HG02884 (cell line): ENCODE measurements around the gene RADIL.

Experiments
- ATAC-seq: cut with Tn5 transposase; IDR thresholded peaks from one replicate; pipeline ENCODE4 v1.9.1; 2021; ENCODE audit warnings: mild to moderate bottlenecking, moderate library complexity; ENCODE audit not compliant: unreplicated experiment

Gene RADIL

DNA sequence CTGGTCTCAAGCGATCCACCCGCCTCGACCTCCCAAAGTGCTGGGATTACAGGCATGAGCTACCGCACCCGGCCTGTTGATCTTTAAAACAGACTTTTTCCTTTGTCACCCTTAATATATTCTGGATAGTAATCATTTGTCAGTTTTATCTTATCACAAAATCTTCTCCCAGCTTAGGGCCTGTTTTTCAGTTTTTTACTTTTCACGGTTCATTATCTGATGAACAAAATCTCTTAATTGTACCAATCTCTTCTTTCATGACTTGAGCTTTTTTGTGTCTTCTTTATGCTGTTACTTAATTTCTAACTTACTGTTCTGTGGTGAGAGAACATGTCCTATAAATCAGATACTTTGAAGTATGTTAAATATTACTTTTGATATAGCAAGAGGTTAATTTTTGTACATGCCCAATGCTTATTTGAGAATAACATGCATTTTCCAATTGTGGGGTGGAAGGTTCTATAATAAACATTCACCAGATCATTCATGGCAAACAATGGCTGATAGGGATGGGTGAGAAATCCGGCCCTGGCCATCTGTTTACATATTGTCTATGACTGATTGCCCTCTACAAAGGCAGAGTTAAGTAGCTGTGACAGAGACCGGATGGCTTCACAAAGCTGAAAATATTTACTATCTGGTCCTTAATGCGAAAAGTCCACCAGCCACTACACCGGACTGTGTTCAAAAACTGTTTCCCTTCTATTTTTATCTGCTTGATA, 27.0 kb downstream of the RADIL start:
- no peak for ATAC-seq

DNA sequence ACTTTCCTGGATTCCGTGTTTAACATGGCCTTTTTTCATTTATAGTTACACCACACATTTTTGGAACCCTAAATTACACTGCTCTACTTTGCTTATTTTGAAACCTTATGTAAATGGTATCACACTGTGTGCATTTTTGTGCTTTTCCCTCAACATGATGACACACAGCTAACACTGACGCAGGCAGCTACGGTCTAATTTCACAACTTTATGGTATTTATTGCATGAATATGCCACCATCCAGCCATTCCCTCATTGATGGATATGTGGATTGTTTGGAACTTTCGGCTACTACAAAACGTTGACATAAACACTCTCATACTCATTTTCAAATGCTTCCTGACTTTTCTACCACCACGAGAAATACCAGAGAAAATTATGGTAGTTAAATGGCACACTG, 28.6 kb downstream of the RADIL start:
- ATAC-seq = no peak

DNA sequence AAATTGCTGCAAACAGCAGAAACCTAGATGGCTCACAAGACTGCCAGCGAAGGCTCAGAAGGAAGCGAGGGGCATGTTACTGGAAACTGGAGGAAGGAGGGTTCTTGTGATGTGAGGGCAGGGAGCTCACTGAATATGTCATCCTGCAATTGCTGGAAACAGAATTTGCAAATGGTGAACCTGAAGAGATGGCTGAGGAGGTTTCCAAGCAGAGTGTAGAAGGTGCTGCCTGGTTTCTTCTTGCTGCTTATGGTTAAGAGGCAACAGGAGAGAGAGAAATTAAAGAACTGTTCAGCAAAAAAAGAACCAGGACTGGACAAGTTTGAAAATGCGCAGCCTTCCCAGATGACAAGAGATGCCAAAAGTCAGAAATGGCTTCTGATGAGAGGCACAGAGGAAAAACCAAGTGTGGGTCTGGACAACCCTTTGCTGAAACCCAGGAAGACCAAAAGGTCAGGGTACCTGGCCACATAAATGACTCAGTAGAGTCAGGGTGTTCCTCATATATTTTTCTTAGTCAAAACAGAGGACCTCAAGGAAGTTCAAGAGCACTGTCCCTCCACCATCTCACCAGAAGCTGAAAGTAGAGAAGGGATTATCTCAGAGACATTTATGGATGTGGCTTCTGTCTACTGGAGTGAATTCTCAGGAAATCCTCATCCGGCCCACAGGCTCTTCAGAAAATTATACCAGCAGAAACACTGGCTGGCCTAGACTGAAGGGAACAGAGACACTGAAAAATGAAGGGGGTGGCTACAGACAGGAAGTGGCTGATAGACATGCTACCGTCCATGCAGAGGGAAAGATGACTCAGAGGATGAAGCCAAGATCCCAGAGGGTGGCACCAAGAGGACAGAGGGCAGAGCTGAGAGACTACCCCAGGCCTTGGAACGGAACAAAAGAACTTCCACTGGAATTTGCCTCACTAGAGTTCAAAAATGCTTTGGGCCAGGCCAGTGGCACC, 31.8 kb downstream of the RADIL start:
- no peak for ATAC-seq

DNA sequence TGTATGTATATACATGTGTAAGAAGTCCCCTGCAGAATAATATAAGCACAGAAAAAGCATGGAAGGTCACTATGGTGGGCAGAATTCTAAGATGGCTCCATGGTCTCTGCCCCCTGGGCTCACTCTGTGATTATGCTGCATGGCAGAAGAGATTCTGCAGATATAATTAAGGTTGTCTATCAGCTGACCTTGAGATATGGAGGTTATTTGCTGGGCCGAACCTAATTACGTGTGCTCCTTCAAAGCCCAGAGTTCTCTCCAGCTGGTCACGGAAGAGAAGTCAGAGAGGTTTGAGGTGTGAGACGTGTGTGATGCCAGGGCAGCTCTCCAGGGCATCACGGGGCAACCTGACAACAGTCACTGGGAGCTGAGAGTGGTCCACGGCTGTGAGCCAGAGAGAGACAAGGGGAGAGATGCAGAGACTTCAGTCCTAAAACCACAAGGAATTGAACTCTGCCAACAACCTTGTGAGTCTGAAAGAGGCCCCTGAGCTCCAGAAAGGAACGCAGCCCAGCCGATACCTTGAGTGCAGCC, 33.2 kb downstream of the RADIL start:
- no peak for ATAC-seq

DNA sequence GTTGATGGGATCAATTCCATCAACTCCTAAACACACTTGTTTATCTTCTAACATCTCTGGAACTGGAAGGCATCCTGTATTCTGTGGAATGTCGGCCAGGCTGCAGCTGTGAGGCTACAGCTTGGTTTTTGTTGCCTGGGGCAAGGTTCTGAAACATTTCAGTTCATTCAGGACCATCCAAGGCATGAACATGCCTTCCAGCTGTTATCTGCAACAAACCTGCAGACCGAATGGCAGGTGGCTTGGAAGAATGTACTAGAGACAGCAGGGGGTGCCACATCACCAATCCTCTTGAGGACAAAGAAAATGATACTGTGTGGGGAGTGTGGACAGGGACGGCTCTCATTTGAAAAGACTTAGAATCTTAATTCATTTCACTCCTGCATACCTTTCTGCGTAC, 34.1 kb downstream of the RADIL start:
- no peak for ATAC-seq

- no peak for ATAC-seq
Measured at GRCh38 chr7:4845740-4846142, 37.8 kb downstream of the RADIL start.

- ATAC-seq = no peak
Measured at GRCh38 chr7:4842319-4843064, 41.0 kb downstream of the RADIL start.

GRCh38 chr7:4841836-4842235, 41.7 kb downstream of the RADIL start:
- no peak for ATAC-seq

GRCh38 chr7:4841007-4841784, 42.3 kb downstream of the RADIL start:
- ATAC-seq = no peak

GRCh38 chr7:4840079-4840501, 43.4 kb downstream of the RADIL start:
- no peak for ATAC-seq

DNA sequence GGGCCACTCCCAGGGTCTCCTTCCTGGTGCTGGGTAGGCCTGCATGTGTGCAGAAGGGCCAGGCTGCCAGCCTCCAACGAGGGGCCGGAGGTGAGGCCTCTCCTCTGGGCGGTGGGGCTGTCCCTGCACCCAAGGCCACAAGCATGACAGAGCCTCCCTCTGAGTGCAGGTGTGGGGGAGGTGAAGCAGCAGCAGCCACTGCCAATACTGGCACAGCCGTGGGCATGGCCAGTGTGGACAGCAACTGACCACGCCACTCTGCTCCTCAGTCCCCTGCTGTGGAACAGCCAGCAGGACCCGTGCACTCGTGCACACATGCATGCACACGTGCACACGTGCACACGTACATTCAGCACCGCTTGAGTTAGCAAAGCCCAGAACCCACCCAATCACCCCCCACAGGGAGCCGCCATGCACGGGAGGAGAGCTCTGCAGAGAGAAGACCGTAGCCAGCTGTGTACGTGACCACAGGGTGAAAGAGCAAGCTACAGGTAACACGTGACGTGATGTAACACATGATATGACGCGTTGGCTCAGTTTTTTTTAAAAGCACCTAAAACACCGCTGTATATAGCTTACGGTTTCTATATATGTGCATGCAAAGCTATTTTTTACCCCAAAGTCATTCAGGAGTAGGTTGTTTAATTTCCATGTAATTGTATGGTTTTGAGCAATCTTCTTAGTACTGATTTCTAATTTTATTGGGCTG, 44.7 kb downstream of the RADIL start:
- no peak for ATAC-seq

DNA sequence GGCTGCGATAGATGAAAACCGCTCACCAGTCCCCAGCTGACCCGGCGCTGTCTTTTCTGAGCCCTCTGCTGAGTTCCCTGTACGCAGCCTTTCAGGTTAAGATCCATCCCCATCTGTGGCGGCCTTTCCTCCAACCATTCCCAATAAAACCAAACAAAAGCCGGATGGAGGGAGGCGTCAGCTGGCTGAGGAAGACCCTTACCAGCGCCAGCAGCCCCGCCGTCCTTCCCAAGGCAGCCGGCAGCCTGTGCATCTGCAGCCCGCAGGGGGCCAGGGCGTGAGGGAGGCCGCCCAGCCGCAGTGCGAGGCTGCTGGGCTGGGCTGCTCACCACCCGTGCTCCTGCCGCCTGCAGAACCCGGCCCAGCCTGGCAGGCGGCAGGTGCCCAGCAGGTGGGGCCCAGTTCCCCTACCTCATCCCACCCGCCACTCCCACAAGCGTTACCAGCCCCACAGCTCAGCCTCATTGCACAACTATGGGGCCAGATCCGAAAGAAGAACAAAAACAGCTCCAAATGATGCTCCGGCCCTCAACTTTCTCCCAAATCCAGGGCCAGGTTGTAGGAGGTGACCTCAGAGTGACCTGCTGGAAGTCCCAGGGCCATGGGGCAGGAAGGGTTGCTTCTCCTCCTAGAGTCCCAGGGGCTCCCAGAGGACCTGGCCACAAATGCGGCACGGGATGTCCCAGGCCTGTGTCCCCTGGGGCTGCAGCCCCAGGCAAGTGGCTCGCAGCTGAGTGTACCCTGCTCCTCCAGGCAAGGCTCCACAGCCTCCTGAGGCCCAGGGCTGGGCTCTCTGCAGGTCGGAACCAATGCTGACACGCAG, 45.5 kb downstream of the RADIL start:
- no peak for ATAC-seq

GRCh38 chr7:4837041-4837802, 46.3 kb downstream of the RADIL start:
- ATAC-seq = no peak

- ATAC-seq = no peak
Measured at GRCh38 chr7:4836206-4836661, 47.3 kb downstream of the RADIL start.

- no peak for ATAC-seq
Measured at GRCh38 chr7:4835398-4836205, 47.9 kb downstream of the RADIL start.

DNA sequence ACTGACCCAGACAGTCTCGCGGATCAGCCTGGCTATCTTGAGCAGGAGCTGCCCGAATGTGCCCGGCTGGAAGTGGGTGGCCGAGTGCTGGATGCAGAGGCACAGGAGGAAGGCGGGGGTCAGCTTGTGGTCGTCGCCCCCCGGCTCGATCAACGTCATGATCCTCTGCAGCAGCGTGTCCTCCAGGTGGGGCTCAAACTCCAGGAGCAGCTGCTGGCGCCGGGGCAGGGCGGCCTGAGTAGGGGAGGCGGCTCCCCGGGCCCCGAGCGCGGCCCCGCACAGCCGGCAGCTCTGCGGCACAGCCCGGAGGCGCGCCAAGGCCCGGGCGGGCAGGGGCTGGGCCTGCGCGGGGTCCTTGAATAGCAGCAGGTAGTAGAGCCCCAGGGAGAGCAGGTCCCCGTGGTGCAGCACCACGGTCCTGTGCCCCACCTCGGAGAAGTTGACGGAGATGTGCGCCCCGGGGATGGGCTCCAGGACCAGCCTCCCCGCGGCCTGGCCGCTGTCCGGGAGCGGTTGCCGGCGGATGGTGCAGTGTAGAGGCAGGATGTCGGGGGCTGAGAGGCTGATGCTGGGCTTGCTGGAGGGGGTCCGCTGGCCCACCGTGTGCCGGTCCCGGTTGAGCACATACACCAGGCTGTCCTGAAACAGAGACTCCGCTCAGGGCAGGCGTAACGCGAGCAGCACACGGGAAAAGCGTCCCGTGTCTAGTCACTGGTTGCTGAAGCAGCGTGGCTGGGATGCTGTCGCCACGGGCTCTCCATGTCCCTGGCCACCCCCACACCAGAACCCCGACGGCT, 48.7 kb downstream of the RADIL start:
- no peak for ATAC-seq
